GM19240 (cell line): Measurements from ENCODE around the gene ART5.
"Not testable (repeated sequence)": the region's sequence is repeated elsewhere in the genome, so short reads cannot be mapped to it uniquely, and the experiment has no call there.

ENCODE experiments used
- DNase-seq: peaks from one replicate; pipeline ENCODE4 v3.0.0; 2011; ENCODE audit warnings: low spot score; ENCODE audit not compliant: insufficient read length

Gene ART5

GRCh38 chr11:3622521-3622920, 19.3 kb downstream of the ART5 start:
- no peak for DNase-seq

GRCh38 chr11:3617990-3618389, 23.8 kb downstream of the ART5 start:
- no peak for DNase-seq

DNA sequence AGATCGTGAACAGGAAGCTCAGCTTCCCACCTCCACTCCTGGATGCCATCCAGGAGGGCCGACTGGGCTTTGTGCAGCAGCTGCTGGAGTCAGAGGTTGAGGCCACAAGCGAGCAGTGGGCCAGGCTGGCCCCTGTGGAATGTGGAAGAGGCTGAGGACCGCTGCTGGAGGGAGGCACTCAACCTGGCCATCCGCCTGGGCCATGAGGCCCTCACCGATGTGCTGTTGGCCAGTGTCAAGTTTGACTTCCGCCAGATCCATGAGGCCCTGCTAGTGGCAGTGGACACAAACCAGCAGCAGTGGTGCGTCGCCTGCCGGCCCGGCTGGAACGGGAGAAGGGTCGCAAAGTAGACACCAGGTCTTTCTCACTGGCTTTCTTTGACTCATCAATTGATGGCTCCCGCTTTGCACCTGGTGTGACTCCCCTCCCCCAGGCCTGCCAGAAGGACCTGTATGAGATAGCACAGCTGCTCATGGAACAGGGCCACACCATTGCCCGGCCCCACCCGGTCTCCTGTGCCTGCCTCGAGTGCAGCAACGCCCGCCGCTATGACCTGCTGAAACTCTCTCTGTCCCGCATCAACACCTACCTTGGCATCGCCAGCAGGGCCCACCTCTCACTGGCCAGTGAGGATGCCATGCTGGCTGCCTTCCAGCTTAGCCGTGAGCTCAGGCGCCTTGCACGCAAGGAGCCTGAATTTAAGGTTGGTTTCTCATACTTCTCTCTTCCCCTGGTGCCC, 24.9 kb downstream of the ART5 start:
- no peak for DNase-seq

- no peak for DNase-seq
Observed at GRCh38 chr11:3615998-3616397, 25.8 kb downstream of the ART5 start.

- no peak for DNase-seq
Observed at GRCh38 chr11:3614742-3615171, 27.0 kb downstream of the ART5 start.

- DNase-seq: no peak
Observed at GRCh38 chr11:3613998-3614741, 27.6 kb downstream of the ART5 start.

- no peak for DNase-seq
Observed at GRCh38 chr11:3611976-3612678, 29.7 kb downstream of the ART5 start.

- DNase-seq: no peak
Observed at GRCh38 chr11:3610846-3611245, 30.9 kb downstream of the ART5 start.

- DNase-seq: no peak
Observed at GRCh38 chr11:3609416-3610265, 32.2 kb downstream of the ART5 start.

- no peak for DNase-seq
Observed at GRCh38 chr11:3605771-3606203, 36.0 kb downstream of the ART5 start.

GRCh38 chr11:3605283-3605662, 36.5 kb downstream of the ART5 start:
- DNase-seq: no peak

- DNase-seq: no peak
Observed at GRCh38 chr11:3604167-3604566, 37.6 kb downstream of the ART5 start.

DNA sequence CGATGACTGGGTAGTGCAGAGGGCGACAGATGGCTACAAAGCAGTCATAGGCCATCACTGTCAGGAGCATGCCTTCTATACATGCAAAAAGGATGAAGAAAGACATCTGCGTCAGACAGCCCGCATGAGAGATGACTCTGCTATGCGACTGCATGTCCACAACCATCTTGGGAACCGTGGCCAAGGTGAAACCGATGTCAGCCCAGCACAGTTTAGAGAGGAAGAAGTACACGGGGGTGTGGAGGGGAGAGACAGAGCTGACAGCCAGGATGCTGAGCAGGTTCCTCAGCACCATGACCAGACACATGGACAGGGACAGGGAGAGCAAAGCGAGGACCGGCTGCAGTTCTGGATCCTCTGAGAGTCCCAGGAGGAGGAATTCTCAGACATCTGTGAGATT, 41.6 kb downstream of the ART5 start:
- not testable (repeated sequence) for DNase-seq

DNA sequence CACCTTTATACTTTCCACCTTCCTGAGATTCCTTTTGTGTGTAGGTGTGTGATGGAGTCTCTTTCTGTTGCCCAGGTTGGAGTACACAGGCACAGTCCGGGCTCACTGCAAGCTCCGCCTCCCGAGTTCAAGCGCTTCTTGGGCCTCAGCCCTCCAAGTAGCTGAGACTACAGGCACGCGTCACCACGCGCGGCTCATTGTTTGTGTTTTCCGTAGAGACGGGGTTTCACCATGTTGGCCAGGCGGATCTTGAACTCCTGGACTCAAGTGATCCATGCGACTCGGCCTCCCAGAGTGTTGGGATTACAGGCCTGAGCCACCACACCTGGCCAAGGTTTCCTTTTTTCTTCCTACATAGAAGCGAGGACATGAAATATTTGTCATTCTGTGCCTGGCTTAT, 44.0 kb downstream of the ART5 start:
- DNase-seq: not testable (repeated sequence)

DNA sequence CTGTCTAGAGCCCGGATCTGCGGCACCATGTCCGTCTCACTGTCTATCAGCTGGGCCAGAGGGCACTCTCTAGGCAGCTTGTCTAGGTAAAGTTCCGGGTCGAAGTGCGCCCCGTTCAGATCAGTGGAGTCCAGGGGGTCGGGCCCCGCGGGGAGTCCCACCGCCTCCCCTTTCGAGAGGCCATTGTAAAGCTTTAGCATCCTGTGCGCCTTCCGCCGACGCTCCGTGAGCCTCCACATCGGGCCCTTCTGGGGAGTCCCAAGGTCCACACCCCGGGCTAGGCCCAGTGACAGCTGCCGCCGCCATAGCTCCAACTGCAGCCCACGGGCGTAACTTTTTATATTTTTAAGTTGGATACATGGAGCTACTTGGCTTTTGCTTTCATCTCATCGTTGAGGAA, 50.5 kb downstream of the ART5 start:
- not testable (repeated sequence) for DNase-seq

DNA sequence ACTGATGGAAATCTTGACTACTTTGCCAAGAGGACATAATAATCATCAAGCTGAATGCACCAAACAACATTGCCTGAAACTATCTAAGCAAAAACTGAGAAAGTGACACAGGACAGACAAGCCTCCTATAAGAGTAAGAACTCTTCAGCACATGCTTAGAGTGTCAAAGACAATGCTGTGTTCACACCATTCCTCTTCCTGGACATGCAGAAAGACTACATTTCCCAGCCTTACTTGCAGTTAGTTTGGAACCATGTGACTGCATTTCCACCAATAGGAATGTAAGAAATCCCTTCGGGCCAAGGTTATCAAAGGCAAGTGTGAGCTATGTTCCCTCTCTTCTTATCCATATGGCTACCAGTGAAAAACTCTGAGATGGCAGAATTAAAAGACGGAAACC, 51.6 kb downstream of the ART5 start:
- DNase-seq: not testable (repeated sequence)

- DNase-seq: not testable (repeated sequence)
Observed at GRCh38 chr11:3588776-3589175, 53.0 kb downstream of the ART5 start.
